ENCODE results near the gene CENPH.

GRCh38 chr5:69257577-69257976 is 68.2 kb downstream of the CENPH start:
- TF ChIP-seq POLR2A (IDR thresholded peaks at IDR 0.05; ENCODE audit: low read depth, low read length) (no peak), POLR2AphosphoS5 (IDR thresholded peaks at IDR 0.05; ENCODE audit: low read depth, low read length) (no peak)

Measured in GM12891 (cell line).